GM06990 (cell line): ENCODE results near the gene UST.

Source experiments
- DNase-seq: peaks from one replicate; pipeline ENCODE4 v3.0.0-alpha.2; 2011; ENCODE audit not compliant: insufficient read length; ENCODE audit errors: extremely low read depth
- H3K27me3 ChIP-seq: replicated peaks from 2 replicates; pipeline ENCODE4 v1.6.0; 2011; ENCODE audit warnings: low read length; ENCODE audit not compliant: control insufficient read depth, insufficient read depth
- H3K36me3 ChIP-seq: 2 replicates; pipeline ENCODE4 v1.5.1; 2011; ENCODE audit warnings: low read length; ENCODE audit not compliant: control insufficient read depth, insufficient read depth
- H3K4me3 ChIP-seq: replicated peaks from 2 replicates; pipeline ENCODE4 v1.5.1; 2011; ENCODE audit warnings: low read depth, mild to moderate bottlenecking, control low read depth, low read length
- CTCF ChIP-seq: IDR thresholded peaks from 2 replicates; pipeline ENCODE4 v1.5.1; 2011; ENCODE audit warnings: low read length, control low read depth, mild to moderate bottlenecking, inconsistent platforms; ENCODE audit not compliant: insufficient read depth, poor library complexity, severe bottlenecking

Gene UST

GRCh38 chr6:148746363-148747144 is at the start of gene UST:
Gene UST, plus strand, starts transcription at chr6:148747030. Its CDS starts 401 bp downstream, at chr6:148747431.
- Histone ChIP-seq H3K36me3 (no peaks in the 10 kb centered on the region), H3K4me3 (peak within 1 kb of the TSS; percentile 77), H3K27me3 (peaks cover 2% of the 10 kb centered on the region)
- peak; percentile 77 for DNase-seq
- TF ChIP-seq CTCF: peak; percentile 73

GRCh38 chr6:148697895-148698440 is 48.9 kb upstream of the UST start:
- no peak for DNase-seq
- no peaks in the 10 kb centered on the region for H3K27me3 ChIP-seq
- H3K4me3 ChIP-seq: no peak overlapping the region
- no peak for TF ChIP-seq CTCF
- no peaks in the 10 kb centered on the region for H3K36me3 ChIP-seq

GRCh38 chr6:148698671-148699180 is 48.1 kb upstream of the UST start:
- Histone ChIP-seq H3K36me3 (no peaks in the 10 kb centered on the region), H3K4me3 (no peak overlapping the region), H3K27me3 (no peaks in the 10 kb centered on the region)
- no peak for DNase-seq
- no peak for TF ChIP-seq CTCF

- Histone ChIP-seq H3K4me3 (no peak overlapping the region; the same call in none of the 2 replicates), H3K27me3 (no peaks in the 10 kb centered on the region), H3K36me3 (no peaks in the 10 kb centered on the region)
- no peak for DNase-seq
- TF ChIP-seq CTCF: no peak
These were observed 46.6 kb upstream of the UST start for GRCh38 chr6:148700047-148700715.

GRCh38 chr6:148700741-148701311 is 46.0 kb upstream of the UST start:
- Histone ChIP-seq H3K36me3 (no peaks in the 10 kb centered on the region), H3K27me3 (no peaks in the 10 kb centered on the region), H3K4me3 (peak overlapping the region; percentile 36)
- DNase-seq: no peak
- no peak for TF ChIP-seq CTCF
